ENCODE measurements around the gene PTGIS. TPM values are rescaled to one million over a fixed set of nuclear protein-coding genes. Genes with fewer than 3 reads are reported as not detected.

Gene PTGIS
- polyA plus RNA-seq, 3 donors = not detected

DNA sequence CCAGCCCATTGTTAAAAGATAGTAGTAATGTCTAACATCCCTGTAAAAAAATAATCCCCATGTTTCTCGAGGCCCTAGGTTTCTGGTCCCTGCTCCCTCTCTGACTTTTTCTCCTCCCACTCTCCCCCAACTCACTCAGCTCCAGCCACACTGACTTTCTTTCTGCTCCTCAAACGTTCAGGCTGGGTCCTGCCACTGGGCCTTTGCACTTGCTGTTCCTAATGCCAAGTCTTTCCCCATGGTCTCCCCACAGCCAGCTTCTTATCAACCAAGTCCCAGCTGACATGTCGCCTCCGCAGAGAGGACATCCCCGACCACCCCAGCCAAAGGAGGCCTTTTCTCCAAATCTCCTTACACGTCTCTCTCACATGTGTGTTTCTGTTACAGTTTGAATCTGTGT, 21.8 kb upstream of the PTGIS start:
- Mint-ChIP-seq H3K9me3 (peaks cover 6 to 20% (median 11%) of the 10 kb centered on the region in 7 donors), H3K27ac (peak overlapping the region in 5 of 7 donors; percentile 3 to 84 (median 73)), H3K4me1 (peaks cover 31% of the 10 kb centered on the region), H3K36me3 (peaks cover 5 to 7% of the 10 kb centered on the region in 2 donors), H3K4me3 (peak overlapping the region in 1 of 2 donors; percentile 61), H3K27me3 (ENCODE audit: low read depth in 3 of 3) (peaks cover 7 to 11% (median 9%) of the 10 kb centered on the region in 3 donors)
- intact Hi-C loops (cut with micrococcal nuclease) = no loop called here
- Histone ChIP-seq H3K36me3 (replicated peaks in 1 of 2; ENCODE audit: control insufficient read depth in 1 of 2, insufficient read depth in 2 of 2, low read length in 2 of 2) (no peaks in the 10 kb centered on the region), H3K4me1 (ENCODE audit: control insufficient read depth in 1 of 2, insufficient read depth in 2 of 2, low read length in 2 of 2) (peaks cover 20 to 33% of the 10 kb centered on the region in 2 donors), H4K20me1 (ENCODE audit: insufficient read depth, low read length) (no peaks in the 10 kb centered on the region), H3K9me3 (replicated peaks in 1 of 2; ENCODE audit: control insufficient read depth in 1 of 2, insufficient read depth in 1 of 2, low read length in 2 of 2) (peaks cover 0 to 8% of the 10 kb centered on the region in 2 donors), H2AFZ (ENCODE audit: insufficient read depth, low read depth, low read length, poor library complexity, severe bottlenecking) (no peak overlapping the region), H3K27ac (ENCODE audit: low read depth in 1 of 2, low read length in 2 of 2) (peak overlapping the region in 1 of 2 donors; percentile 37), H3K9ac (ENCODE audit: insufficient read depth, low read length, poor library complexity, severe bottlenecking) (no peak overlapping the region), H3K79me2 (ENCODE audit: insufficient read depth, low read length) (no peaks in the 10 kb centered on the region), H3K27me3 (ENCODE audit: control insufficient read depth in 2 of 2, insufficient read depth in 2 of 2, low read length in 2 of 2) (no peaks in the 10 kb centered on the region), H3K4me3 (replicated peaks in 1 of 3; ENCODE audit: low read depth in 2 of 3, low read length in 3 of 3) (no peak overlapping the region), H3K4me2 (replicated peaks; ENCODE audit: extremely low read depth, low read length, poor library complexity, severe bottlenecking) (no peak overlapping the region)
- 97% methylated on average over 4 of the region's 6 CpGs for WGBS (ENCODE audit: insufficient coverage)
- DNase-seq = no peak
- no peak for TF ChIP-seq CTCF (IDR thresholded peaks at IDR 0.05)

DNA sequence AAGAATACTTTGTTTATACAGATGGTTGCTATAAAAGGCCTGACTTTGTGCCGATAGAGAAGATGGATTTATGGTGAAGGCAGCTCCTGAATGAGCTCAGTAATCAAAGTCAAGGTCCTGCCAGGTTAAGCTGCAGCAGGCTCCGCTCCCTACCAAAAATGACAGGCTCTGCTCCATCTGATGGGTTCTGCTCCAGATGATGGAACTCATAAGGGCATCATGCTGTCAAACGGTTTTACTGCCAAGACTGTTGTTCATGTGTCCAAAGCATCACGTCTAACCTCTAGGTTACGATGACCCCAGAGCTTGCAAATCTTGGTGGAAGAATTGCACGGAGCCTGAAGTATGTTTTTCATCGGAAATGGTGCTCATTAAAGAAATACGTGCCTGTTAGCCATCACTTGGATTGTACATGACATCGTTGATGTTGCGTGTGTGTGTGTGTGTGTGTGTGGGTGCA, 19.2 kb upstream of the PTGIS start:
- H3K27ac ChIP-seq (ENCODE audit: low read depth in 1 of 2, low read length in 2 of 2) = no peak overlapping the region
- Mint-ChIP-seq H3K4me3 (no peak overlapping the region), H3K27me3 (ENCODE audit: low read depth in 3 of 3) (peaks cover 5 to 8% (median 6%) of the 10 kb centered on the region in 3 donors), H3K27ac (no peak overlapping the region), H3K36me3 (peaks cover 5 to 10% of the 10 kb centered on the region in 2 donors), H3K9me3 (peaks cover 9 to 19% (median 16%) of the 10 kb centered on the region in 7 donors), H3K4me1 (peaks cover 42% of the 10 kb centered on the region)
- peaks cover 39 to 43% of the 10 kb centered on the region in 2 donors for H3K4me1 ChIP-seq (ENCODE audit: control insufficient read depth in 1 of 2, insufficient read depth in 2 of 2, low read length in 2 of 2)
- no peak overlapping the region for H2AFZ ChIP-seq (ENCODE audit: insufficient read depth, low read depth, low read length, poor library complexity, severe bottlenecking)
- no peaks in the 10 kb centered on the region for H3K27me3 ChIP-seq (ENCODE audit: control insufficient read depth in 2 of 2, insufficient read depth in 2 of 2, low read length in 2 of 2)
- H3K9ac ChIP-seq (ENCODE audit: insufficient read depth, low read length, poor library complexity, severe bottlenecking) = no peak overlapping the region
- H3K9me3 ChIP-seq (replicated peaks in 1 of 2; ENCODE audit: control insufficient read depth in 1 of 2, insufficient read depth in 1 of 2, low read length in 2 of 2) = peaks cover 4 to 13% of the 10 kb centered on the region in 2 donors
- H4K20me1 ChIP-seq (ENCODE audit: insufficient read depth, low read length) = no peaks in the 10 kb centered on the region
- H3K4me3 ChIP-seq (replicated peaks in 1 of 3; ENCODE audit: low read depth in 2 of 3, low read length in 3 of 3) = no peak overlapping the region
- intact Hi-C loops (cut with micrococcal nuclease) = no loop called here
- 96% methylated on average over 6 of the region's 10 CpGs for WGBS (ENCODE audit: insufficient coverage)
- H3K4me2 ChIP-seq (replicated peaks; ENCODE audit: extremely low read depth, low read length, poor library complexity, severe bottlenecking) = no peak overlapping the region
- H3K36me3 ChIP-seq (replicated peaks in 1 of 2; ENCODE audit: control insufficient read depth in 1 of 2, insufficient read depth in 2 of 2, low read length in 2 of 2) = no peaks in the 10 kb centered on the region
- H3K79me2 ChIP-seq (ENCODE audit: insufficient read depth, low read length) = no peaks in the 10 kb centered on the region
- TF ChIP-seq CTCF (IDR thresholded peaks at IDR 0.05) = no peak
- DNase-seq = no peak
